HCT116 (cell line): ENCODE data around the gene ZNF462.

Experiments used
- CBX3 ChIP-seq: IDR thresholded peaks from 2 replicates; pipeline ENCODE4 v1.6.1; 2012; ENCODE audit warnings: low read depth
- CEBPB ChIP-seq: IDR thresholded peaks from 2 replicates; pipeline ENCODE4 v1.6.1; 2012; ENCODE audit warnings: low read depth
- EGR1 ChIP-seq: IDR thresholded peaks from 2 replicates; pipeline ENCODE4 v1.6.1; 2012; ENCODE audit warnings: low read depth
- ELF1 ChIP-seq: IDR thresholded peaks from 2 replicates; pipeline ENCODE4 v1.6.1; 2012; ENCODE audit warnings: low read depth, borderline replicate concordance
- EZH2 ChIP-seq: fragments of 200-600 bp; sonication (generic); IDR thresholded peaks from 2 replicates; pipeline ENCODE4 v1.6.1; 2017; ENCODE audit warnings: antibody characterized with exemption, mixed run types
- FOSL1 ChIP-seq: IDR thresholded peaks from 2 replicates; pipeline ENCODE4 v1.6.1; 2012; ENCODE audit warnings: low read depth
- POLR2A ChIP-seq: IDR thresholded peaks from 2 replicates; pipeline ENCODE4 v1.7.0; 2011; ENCODE audit warnings: borderline replicate concordance; ENCODE audit not compliant: insufficient read depth, insufficient read length; ENCODE audit errors: extremely low read depth
- POLR2AphosphoS5 ChIP-seq: IDR thresholded peaks from 2 replicates; pipeline ENCODE4 v1.6.1; 2011; ENCODE audit warnings: mild to moderate bottlenecking, low read depth, low read length, moderate library complexity
- TF ChIP-seq, protein P1 (sequence below): IDR thresholded peaks from 2 replicates; pipeline ENCODE4 v1.6.1; 2012
- TF ChIP-seq, protein P2 (sequence below), 3 experiments: fragments of 200-600 bp in 1 of 3; sonication (generic) in 1 of 3; IDR thresholded peaks in 2 of 3; conservative IDR thresholded peaks in 1 of 3; 2 replicates each; pipeline ENCODE4 v1.5.1; 2012 to 2017; ENCODE audit warnings: low read depth in 2 of 3, low read length in 2 of 3, antibody characterized with exemption in 1 of 3, borderline replicate concordance in 1 of 3, control low read depth in 1 of 3, mild to moderate bottlenecking in 1 of 3, mixed read lengths in 1 of 3, mixed run types in 1 of 3, moderate library complexity in 1 of 3; ENCODE audit not compliant: insufficient read depth in 1 of 3
- TF ChIP-seq, protein P3 (sequence below): IDR thresholded peaks from 2 replicates; pipeline ENCODE4 v1.6.1; 2012

DNA sequence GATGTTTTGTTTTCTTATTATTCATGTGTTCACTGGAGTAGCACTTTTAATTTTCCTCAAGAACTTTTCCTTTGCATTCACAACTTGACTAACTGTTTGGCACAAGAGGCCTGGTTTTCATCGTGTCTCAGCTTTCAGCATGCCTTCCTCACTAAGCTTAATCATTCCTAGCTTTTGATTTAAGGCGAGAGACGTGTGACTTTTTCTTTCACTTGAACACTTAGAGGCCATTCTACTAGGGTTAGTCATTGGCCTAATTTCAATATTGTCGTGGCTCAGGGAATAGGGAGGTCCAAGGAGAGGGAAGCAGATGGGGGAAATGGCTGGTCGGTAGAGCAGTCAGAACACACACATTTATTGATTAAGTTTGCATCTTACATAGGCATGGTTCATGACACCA is 94.0 kb downstream of the ZNF462 start:
- TF ChIP-seq EZH2 (no peak), CEBPB (no peak), EGR1 (no peak), POLR2AphosphoS5 (no peak), POLR2A (no peak), CBX3 (no peak), FOSL1 (no peak), ELF1 (no peak)
- TF ChIP-seq, protein P1, sequence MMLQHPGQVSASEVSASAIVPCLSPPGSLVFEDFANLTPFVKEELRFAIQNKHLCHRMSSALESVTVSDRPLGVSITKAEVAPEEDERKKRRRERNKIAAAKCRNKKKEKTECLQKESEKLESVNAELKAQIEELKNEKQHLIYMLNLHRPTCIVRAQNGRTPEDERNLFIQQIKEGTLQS = no peak
- TF ChIP-seq, protein P2, sequence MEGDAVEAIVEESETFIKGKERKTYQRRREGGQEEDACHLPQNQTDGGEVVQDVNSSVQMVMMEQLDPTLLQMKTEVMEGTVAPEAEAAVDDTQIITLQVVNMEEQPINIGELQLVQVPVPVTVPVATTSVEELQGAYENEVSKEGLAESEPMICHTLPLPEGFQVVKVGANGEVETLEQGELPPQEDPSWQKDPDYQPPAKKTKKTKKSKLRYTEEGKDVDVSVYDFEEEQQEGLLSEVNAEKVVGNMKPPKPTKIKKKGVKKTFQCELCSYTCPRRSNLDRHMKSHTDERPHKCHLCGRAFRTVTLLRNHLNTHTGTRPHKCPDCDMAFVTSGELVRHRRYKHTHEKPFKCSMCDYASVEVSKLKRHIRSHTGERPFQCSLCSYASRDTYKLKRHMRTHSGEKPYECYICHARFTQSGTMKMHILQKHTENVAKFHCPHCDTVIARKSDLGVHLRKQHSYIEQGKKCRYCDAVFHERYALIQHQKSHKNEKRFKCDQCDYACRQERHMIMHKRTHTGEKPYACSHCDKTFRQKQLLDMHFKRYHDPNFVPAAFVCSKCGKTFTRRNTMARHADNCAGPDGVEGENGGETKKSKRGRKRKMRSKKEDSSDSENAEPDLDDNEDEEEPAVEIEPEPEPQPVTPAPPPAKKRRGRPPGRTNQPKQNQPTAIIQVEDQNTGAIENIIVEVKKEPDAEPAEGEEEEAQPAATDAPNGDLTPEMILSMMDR (IDR thresholded peaks at IDR 0.05 in 2 of 3, conservative IDR thresholded peaks at IDR 0.05 in 1 of 3; ENCODE audit: borderline replicate concordance in 1 of 3, insufficient read depth in 1 of 3, low read depth in 2 of 3, low read length in 2 of 3) = no peak
- TF ChIP-seq, protein P3, sequence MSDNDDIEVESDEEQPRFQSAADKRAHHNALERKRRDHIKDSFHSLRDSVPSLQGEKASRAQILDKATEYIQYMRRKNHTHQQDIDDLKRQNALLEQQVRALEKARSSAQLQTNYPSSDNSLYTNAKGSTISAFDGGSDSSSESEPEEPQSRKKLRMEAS = no peak
